Measurements from ENCODE around the gene CSN2. TPM values are rescaled to one million over a fixed set of nuclear protein-coding genes. Genes with fewer than 3 reads are reported as not detected.
A peak's percentile ranks its signal among the peaks of the same experiment; 100 is the strongest.

Gene CSN2
- not detected for polyA plus RNA-seq (2013)

GRCh38 chr4:69965628-69966027 is at the start of gene CSN2:
TSS of gene CSN2 (minus strand) at chr4:69965728. CDS start at chr4:69960995, 4,733 bp downstream.
- no peak for DNase-seq
- Histone ChIP-seq H3K36me3 (ENCODE audit: control insufficient read depth in 4 of 4, insufficient read depth in 4 of 4, low read length in 3 of 4) (no peaks in the 10 kb centered on the region), H3K27ac (ENCODE audit: insufficient read depth in 1 of 2, low read depth in 1 of 2, low read length in 2 of 2, poor library complexity in 1 of 2, severe bottlenecking in 2 of 2) (no peak within 1 kb of the TSS), H3K9me3 (ENCODE audit: control extremely low read depth in 1 of 5, control insufficient read depth in 4 of 5, insufficient read depth in 2 of 5, low read depth in 1 of 5, low read length in 4 of 5) (no peaks in the 10 kb centered on the region), H3K4me1 (ENCODE audit: control extremely low read depth in 1 of 4, control insufficient read depth in 4 of 4, insufficient read depth in 4 of 4, low read length in 3 of 4) (no peaks in the 10 kb centered on the region), H3K4me3 (ENCODE audit: control insufficient read depth in 1 of 7, extremely low read depth in 1 of 7, insufficient read depth in 4 of 7, low read depth in 2 of 7, low read length in 6 of 7) (no peak within 1 kb of the TSS), H3K27me3 (replicated peaks in 2 of 5; ENCODE audit: control insufficient read depth in 4 of 5, insufficient read depth in 5 of 5, low read length in 4 of 5) (no peaks in the 10 kb centered on the region)
- ChIA-PET POLR2A (no interaction called here), CTCF (interaction anchor here (1.6 kb wide), 1 partner anchor 12 kb away, joined by 3 read pairs; no protein-coding TSS in a partner anchor)
- WGBS (ENCODE audit: insufficient coverage), result no CpG with 5 or more reads among the region's 2 CpGs

- DNase-seq, result no peak
- Histone ChIP-seq H3K36me3 (ENCODE audit: control insufficient read depth in 4 of 4, insufficient read depth in 4 of 4, low read length in 3 of 4) (no peaks in the 10 kb centered on the region), H3K4me3 (ENCODE audit: control insufficient read depth in 1 of 7, extremely low read depth in 1 of 7, insufficient read depth in 4 of 7, low read depth in 2 of 7, low read length in 6 of 7) (no peak overlapping the region), H3K9me3 (ENCODE audit: control extremely low read depth in 1 of 5, control insufficient read depth in 4 of 5, insufficient read depth in 2 of 5, low read depth in 1 of 5, low read length in 4 of 5) (no peaks in the 10 kb centered on the region), H3K4me1 (ENCODE audit: control extremely low read depth in 1 of 4, control insufficient read depth in 4 of 4, insufficient read depth in 4 of 4, low read length in 3 of 4) (no peaks in the 10 kb centered on the region), H3K27me3 (replicated peaks in 2 of 5; ENCODE audit: control insufficient read depth in 4 of 5, insufficient read depth in 5 of 5, low read length in 4 of 5) (no peaks in the 10 kb centered on the region), H3K27ac (ENCODE audit: insufficient read depth in 1 of 2, low read depth in 1 of 2, low read length in 2 of 2, poor library complexity in 1 of 2, severe bottlenecking in 2 of 2) (no peak overlapping the region)
- 69% methylated on average over 2 of the region's 3 CpGs for WGBS (ENCODE audit: insufficient coverage)
- ChIA-PET POLR2A (no interaction called here), CTCF (no interaction called here)
Observed at GRCh38 chr4:70008771-70009170, 43.2 kb upstream of the CSN2 start.

DNA sequence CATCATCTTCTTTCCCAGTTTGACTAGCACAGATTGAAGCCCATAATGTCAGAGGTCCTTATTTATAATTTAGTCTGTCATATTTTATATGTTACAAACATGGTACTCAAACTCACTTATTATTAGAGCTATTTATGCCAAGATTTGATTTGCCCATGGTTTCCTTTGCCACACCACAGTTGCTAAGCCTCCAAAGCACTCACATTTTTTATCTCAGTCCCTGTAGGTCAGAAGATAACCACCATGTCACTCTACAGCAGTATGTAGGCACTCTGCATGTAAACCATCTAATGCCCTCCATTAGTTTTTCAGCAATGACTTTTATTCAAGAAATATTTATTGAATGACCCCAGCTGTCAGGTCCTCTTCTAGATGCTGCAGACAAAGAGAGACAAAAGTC is 37.0 kb upstream of the CSN2 start:
- H3K4me3 ChIP-seq (ENCODE audit: control insufficient read depth in 1 of 7, extremely low read depth in 1 of 7, insufficient read depth in 4 of 7, low read depth in 2 of 7, low read length in 6 of 7), result no peak overlapping the region
- CTCF ChIA-PET, result no interaction called here
- no peaks in the 10 kb centered on the region for H3K27me3 ChIP-seq (replicated peaks in 2 of 5; ENCODE audit: control insufficient read depth in 4 of 5, insufficient read depth in 5 of 5, low read length in 4 of 5)
- H3K9me3 ChIP-seq (ENCODE audit: control extremely low read depth in 1 of 5, control insufficient read depth in 4 of 5, insufficient read depth in 2 of 5, low read depth in 1 of 5, low read length in 4 of 5), result no peaks in the 10 kb centered on the region
- no peak overlapping the region for H3K27ac ChIP-seq (ENCODE audit: insufficient read depth in 1 of 2, low read depth in 1 of 2, low read length in 2 of 2, poor library complexity in 1 of 2, severe bottlenecking in 2 of 2)
- POLR2A ChIA-PET, result no interaction called here
- H3K4me1 ChIP-seq (ENCODE audit: control extremely low read depth in 1 of 4, control insufficient read depth in 4 of 4, insufficient read depth in 4 of 4, low read length in 3 of 4), result no peaks in the 10 kb centered on the region
- no peak for DNase-seq
- H3K36me3 ChIP-seq (ENCODE audit: control insufficient read depth in 4 of 4, insufficient read depth in 4 of 4, low read length in 3 of 4), result no peaks in the 10 kb centered on the region

DNA sequence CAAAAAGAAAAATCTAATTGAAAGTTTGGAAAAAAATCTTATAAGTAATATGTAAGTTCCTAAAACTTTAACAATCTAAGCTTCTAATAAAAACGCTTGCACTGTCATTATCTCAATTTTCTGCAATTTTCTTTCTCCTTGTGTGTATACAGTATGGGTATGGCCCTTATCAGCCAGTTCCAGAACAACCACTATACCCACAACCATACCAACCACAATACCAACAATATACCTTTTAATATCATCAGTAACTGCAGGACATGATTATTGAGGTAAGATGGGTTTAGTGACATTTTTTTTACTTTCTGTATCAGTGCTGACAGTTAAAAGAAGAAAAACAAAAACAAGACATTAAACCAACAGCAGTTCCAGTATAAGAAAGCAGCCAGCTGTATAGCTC is 35.2 kb upstream of the CSN2 start:
- CTCF ChIA-PET, result no interaction called here
- Histone ChIP-seq H3K36me3 (ENCODE audit: control insufficient read depth in 4 of 4, insufficient read depth in 4 of 4, low read length in 3 of 4) (no peaks in the 10 kb centered on the region), H3K9me3 (ENCODE audit: control extremely low read depth in 1 of 5, control insufficient read depth in 4 of 5, insufficient read depth in 2 of 5, low read depth in 1 of 5, low read length in 4 of 5) (no peaks in the 10 kb centered on the region), H3K4me1 (ENCODE audit: control extremely low read depth in 1 of 4, control insufficient read depth in 4 of 4, insufficient read depth in 4 of 4, low read length in 3 of 4) (no peaks in the 10 kb centered on the region), H3K4me3 (ENCODE audit: control insufficient read depth in 1 of 7, extremely low read depth in 1 of 7, insufficient read depth in 4 of 7, low read depth in 2 of 7, low read length in 6 of 7) (no peak overlapping the region), H3K27me3 (replicated peaks in 2 of 5; ENCODE audit: control insufficient read depth in 4 of 5, insufficient read depth in 5 of 5, low read length in 4 of 5) (no peaks in the 10 kb centered on the region), H3K27ac (ENCODE audit: insufficient read depth in 1 of 2, low read depth in 1 of 2, low read length in 2 of 2, poor library complexity in 1 of 2, severe bottlenecking in 2 of 2) (no peak overlapping the region)
- no CpG with 5 or more reads among the region's 1 CpG for WGBS (ENCODE audit: insufficient coverage)
- DNase-seq, result peak; percentile 9 to 57 (median 33)
- POLR2A ChIA-PET, result no interaction called here

DNA sequence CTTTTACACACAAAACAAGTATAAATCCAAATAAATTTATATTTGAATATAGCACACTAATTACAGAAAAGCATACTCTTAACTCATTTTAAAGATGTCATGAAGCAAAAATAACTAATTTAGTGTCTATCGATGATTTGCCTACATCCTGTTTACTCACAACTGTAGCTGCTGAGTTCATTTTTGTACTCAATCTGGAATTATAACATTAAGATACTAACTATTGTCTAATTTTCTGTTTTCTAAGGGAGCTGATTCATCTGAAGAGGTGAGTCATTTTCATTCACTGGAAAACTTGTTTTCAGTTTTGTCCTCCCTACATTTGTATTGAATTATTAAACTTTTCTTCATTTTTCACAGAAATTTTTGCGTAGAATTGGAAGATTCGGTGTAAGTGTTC is 33.9 kb upstream of the CSN2 start:
- H3K4me3 ChIP-seq (ENCODE audit: control insufficient read depth in 1 of 7, extremely low read depth in 1 of 7, insufficient read depth in 4 of 7, low read depth in 2 of 7, low read length in 6 of 7), result no peak overlapping the region
- no peaks in the 10 kb centered on the region for H3K27me3 ChIP-seq (replicated peaks in 2 of 5; ENCODE audit: control insufficient read depth in 4 of 5, insufficient read depth in 5 of 5, low read length in 4 of 5)
- POLR2A ChIA-PET, result no interaction called here
- no peak overlapping the region for H3K27ac ChIP-seq (ENCODE audit: insufficient read depth in 1 of 2, low read depth in 1 of 2, low read length in 2 of 2, poor library complexity in 1 of 2, severe bottlenecking in 2 of 2)
- no CpG with 5 or more reads among the region's 3 CpGs for WGBS (ENCODE audit: insufficient coverage)
- no peaks in the 10 kb centered on the region for H3K36me3 ChIP-seq (ENCODE audit: control insufficient read depth in 4 of 4, insufficient read depth in 4 of 4, low read length in 3 of 4)
- no peaks in the 10 kb centered on the region for H3K9me3 ChIP-seq (ENCODE audit: control extremely low read depth in 1 of 5, control insufficient read depth in 4 of 5, insufficient read depth in 2 of 5, low read depth in 1 of 5, low read length in 4 of 5)
- CTCF ChIA-PET, result no interaction called here
- DNase-seq, result no peak
- no peaks in the 10 kb centered on the region for H3K4me1 ChIP-seq (ENCODE audit: control extremely low read depth in 1 of 4, control insufficient read depth in 4 of 4, insufficient read depth in 4 of 4, low read length in 3 of 4)

DNA sequence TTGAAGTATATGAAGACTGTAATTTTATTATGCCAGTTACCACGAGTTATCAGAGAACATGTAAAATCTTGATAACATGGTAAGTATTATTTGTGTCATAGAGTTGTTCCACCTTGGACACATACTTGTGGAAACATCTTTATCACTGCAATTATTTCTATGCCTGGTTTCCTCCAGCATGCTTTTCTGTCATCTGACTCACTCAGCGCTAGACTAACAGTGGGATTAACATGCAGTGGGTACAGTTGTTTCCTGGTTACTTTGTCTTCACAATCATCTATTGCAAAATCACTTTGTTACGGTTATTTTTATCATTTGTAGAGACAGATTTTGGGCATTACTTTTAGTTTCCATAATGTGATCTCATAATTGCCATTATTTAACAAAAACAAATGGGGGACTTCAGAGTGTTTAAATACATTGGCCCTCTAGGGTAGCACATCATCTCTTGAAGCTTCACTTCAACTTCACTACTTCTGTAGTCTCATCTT is 30.0 kb upstream of the CSN2 start, which contains the start of gene STATH:
Gene STATH (plus strand): TSS at position 441 of the 491 bp plus-strand sequence. CDS start 2,472 bp downstream, outside the sequence.
- H3K27me3 ChIP-seq (replicated peaks in 2 of 5; ENCODE audit: control insufficient read depth in 4 of 5, insufficient read depth in 5 of 5, low read length in 4 of 5), result no peaks in the 10 kb centered on the region
- WGBS (ENCODE audit: insufficient coverage), result 60% methylated on average over 2 of the region's 3 CpGs
- H3K36me3 ChIP-seq (ENCODE audit: control insufficient read depth in 4 of 4, insufficient read depth in 4 of 4, low read length in 3 of 4), result no peaks in the 10 kb centered on the region
- no peaks in the 10 kb centered on the region for H3K9me3 ChIP-seq (ENCODE audit: control extremely low read depth in 1 of 5, control insufficient read depth in 4 of 5, insufficient read depth in 2 of 5, low read depth in 1 of 5, low read length in 4 of 5)
- POLR2A ChIA-PET, result no interaction called here
- H3K27ac ChIP-seq (ENCODE audit: insufficient read depth in 1 of 2, low read depth in 1 of 2, low read length in 2 of 2, poor library complexity in 1 of 2, severe bottlenecking in 2 of 2), result no peak within 1 kb of the TSS
- CTCF ChIA-PET, result no interaction called here
- DNase-seq, result no peak
- no peak within 1 kb of the TSS for H3K4me3 ChIP-seq (ENCODE audit: control insufficient read depth in 1 of 7, extremely low read depth in 1 of 7, insufficient read depth in 4 of 7, low read depth in 2 of 7, low read length in 6 of 7)
- H3K4me1 ChIP-seq (ENCODE audit: control extremely low read depth in 1 of 4, control insufficient read depth in 4 of 4, insufficient read depth in 4 of 4, low read length in 3 of 4), result no peaks in the 10 kb centered on the region

GRCh38 chr4:69994782-69995181 is 29.3 kb upstream of the CSN2 start:
- ChIA-PET POLR2A (no interaction called here), CTCF (no interaction called here)
- no peaks in the 10 kb centered on the region for H3K9me3 ChIP-seq (ENCODE audit: control extremely low read depth in 1 of 5, control insufficient read depth in 4 of 5, insufficient read depth in 2 of 5, low read depth in 1 of 5, low read length in 4 of 5)
- H3K36me3 ChIP-seq (ENCODE audit: control insufficient read depth in 4 of 4, insufficient read depth in 4 of 4, low read length in 3 of 4), result no peaks in the 10 kb centered on the region
- H3K27ac ChIP-seq (ENCODE audit: insufficient read depth in 1 of 2, low read depth in 1 of 2, low read length in 2 of 2, poor library complexity in 1 of 2, severe bottlenecking in 2 of 2), result no peak overlapping the region
- no peak overlapping the region for H3K4me3 ChIP-seq (ENCODE audit: control insufficient read depth in 1 of 7, extremely low read depth in 1 of 7, insufficient read depth in 4 of 7, low read depth in 2 of 7, low read length in 6 of 7)
- no peaks in the 10 kb centered on the region for H3K27me3 ChIP-seq (replicated peaks in 2 of 5; ENCODE audit: control insufficient read depth in 4 of 5, insufficient read depth in 5 of 5, low read length in 4 of 5)
- no peak for DNase-seq
- no peaks in the 10 kb centered on the region for H3K4me1 ChIP-seq (ENCODE audit: control extremely low read depth in 1 of 4, control insufficient read depth in 4 of 4, insufficient read depth in 4 of 4, low read length in 3 of 4)
- 100% methylated on average over 1 of the region's 5 CpGs for WGBS (ENCODE audit: insufficient coverage)
